ENCODE results near the gene PLA2R1.

PLA2R1 gene

GRCh38 chr2:160109243-160109642 is 46.8 kb upstream of the PLA2R1 start:
- Histone ChIP-seq H3K79me2 (ENCODE audit: insufficient read depth, low read length) (no peaks in the 10 kb centered on the region), H3K4me3 (ENCODE audit: low read depth, low read length, poor library complexity, severe bottlenecking) (no peak overlapping the region), H2AFZ (ENCODE audit: low read length) (no peak overlapping the region), H3K4me2 (ENCODE audit: low read length) (no peak overlapping the region), H4K20me1 (ENCODE audit: insufficient read depth, low read length) (no peaks in the 10 kb centered on the region), H3K4me1 (ENCODE audit: insufficient read depth, low read length, severe bottlenecking) (no peaks in the 10 kb centered on the region), H3F3A (ENCODE audit: insufficient read depth, low read length) (no peaks in the 10 kb centered on the region), H3K27me3 (ENCODE audit: insufficient read depth, low read length) (no peaks in the 10 kb centered on the region), H3K9me2 (ENCODE audit: low read depth, low read length) (no peaks in the 10 kb centered on the region), H3K9me3 (ENCODE audit: low read length) (no peaks in the 10 kb centered on the region), H3K36me3 (ENCODE audit: insufficient read depth, low read length) (no peaks in the 10 kb centered on the region), H3K9ac (ENCODE audit: low read length) (no peak overlapping the region), H3K27ac (ENCODE audit: low read depth, low read length, poor library complexity, severe bottlenecking) (no peak overlapping the region)
- TF ChIP-seq CTCF (IDR thresholded peaks at IDR 0.05; ENCODE audit: low read length) (no peak), EZH2 (IDR thresholded peaks at IDR 0.05; ENCODE audit: borderline replicate concordance, low read length) (no peak)

GRCh38 chr2:160108646-160109045 is 46.2 kb upstream of the PLA2R1 start:
- no peaks in the 10 kb centered on the region for H3K79me2 ChIP-seq (ENCODE audit: insufficient read depth, low read length)
- no peak overlapping the region for H3K4me2 ChIP-seq (ENCODE audit: low read length)
- H3K9me3 ChIP-seq (ENCODE audit: low read length) = no peaks in the 10 kb centered on the region
- no peak overlapping the region for H3K4me3 ChIP-seq (ENCODE audit: low read depth, low read length, poor library complexity, severe bottlenecking)
- no peaks in the 10 kb centered on the region for H3F3A ChIP-seq (ENCODE audit: insufficient read depth, low read length)
- H2AFZ ChIP-seq (ENCODE audit: low read length) = no peak overlapping the region
- H3K27ac ChIP-seq (ENCODE audit: low read depth, low read length, poor library complexity, severe bottlenecking) = no peak overlapping the region
- no peaks in the 10 kb centered on the region for H3K36me3 ChIP-seq (ENCODE audit: insufficient read depth, low read length)
- H3K9ac ChIP-seq (ENCODE audit: low read length) = no peak overlapping the region
- H3K9me2 ChIP-seq (ENCODE audit: low read depth, low read length) = no peaks in the 10 kb centered on the region
- no peaks in the 10 kb centered on the region for H4K20me1 ChIP-seq (ENCODE audit: insufficient read depth, low read length)
- no peak for TF ChIP-seq CTCF (IDR thresholded peaks at IDR 0.05; ENCODE audit: low read length)
- no peak for TF ChIP-seq EZH2 (IDR thresholded peaks at IDR 0.05; ENCODE audit: borderline replicate concordance, low read length)
- no peaks in the 10 kb centered on the region for H3K27me3 ChIP-seq (ENCODE audit: insufficient read depth, low read length)
- H3K4me1 ChIP-seq (ENCODE audit: insufficient read depth, low read length, severe bottlenecking) = no peaks in the 10 kb centered on the region

- H3K9me2 ChIP-seq (ENCODE audit: low read depth, low read length) = no peaks in the 10 kb centered on the region
- no peaks in the 10 kb centered on the region for H4K20me1 ChIP-seq (ENCODE audit: insufficient read depth, low read length)
- H3K9me3 ChIP-seq (ENCODE audit: low read length) = no peaks in the 10 kb centered on the region
- no peaks in the 10 kb centered on the region for H3K36me3 ChIP-seq (ENCODE audit: insufficient read depth, low read length)
- no peak for TF ChIP-seq EZH2 (IDR thresholded peaks at IDR 0.05; ENCODE audit: borderline replicate concordance, low read length)
- no peak for TF ChIP-seq CTCF (IDR thresholded peaks at IDR 0.05; ENCODE audit: low read length)
- H3K4me1 ChIP-seq (ENCODE audit: insufficient read depth, low read length, severe bottlenecking) = no peaks in the 10 kb centered on the region
- H3K9ac ChIP-seq (ENCODE audit: low read length) = no peak overlapping the region
- H3K4me2 ChIP-seq (ENCODE audit: low read length) = no peak overlapping the region
- no peak overlapping the region for H3K27ac ChIP-seq (ENCODE audit: low read depth, low read length, poor library complexity, severe bottlenecking)
- H3K4me3 ChIP-seq (ENCODE audit: low read depth, low read length, poor library complexity, severe bottlenecking) = no peak overlapping the region
- no peak overlapping the region for H2AFZ ChIP-seq (ENCODE audit: low read length)
- H3F3A ChIP-seq (ENCODE audit: insufficient read depth, low read length) = no peaks in the 10 kb centered on the region
- H3K27me3 ChIP-seq (ENCODE audit: insufficient read depth, low read length) = no peaks in the 10 kb centered on the region
- no peaks in the 10 kb centered on the region for H3K79me2 ChIP-seq (ENCODE audit: insufficient read depth, low read length)
These were observed 43.0 kb upstream of the PLA2R1 start for GRCh38 chr2:160105366-160105765.
